ENCODE measurements around the gene ESRP2. TPM values are rescaled to one million over a fixed set of nuclear protein-coding genes. Genes with fewer than 3 reads are reported as not detected.
A peak's percentile ranks its signal among the peaks of the same experiment; 100 is the strongest.

ESRP2 gene
- total RNA-seq (under 1 TPM in 5 of 7 donors, not detected in 2; 0.20 to 0.35 (median 0.27) TPM), polyA plus RNA-seq (under 1 TPM; 0.02 to 0.16 (median 0.09) TPM)
- long read RNA-seq, donor 1, result 0 reads
- long read RNA-seq, donor 2, result 0 reads

- Histone ChIP-seq H3K36me3 (peaks cover 0 to 17% (median 3%) of the 10 kb centered on the region in 6 donors), H3K4me3 (peak within 1 kb of the TSS; percentile 51 to 86 (median 64)), H3K27ac (peak within 1 kb of the TSS in 6 of 8 donors; percentile 78 to 89 (median 84)), H3K9me3 (no peaks in the 10 kb centered on the region), H3K4me1 (peaks cover 26 to 67% (median 48%) of the 10 kb centered on the region in 6 donors), H3K27me3 (replicated peaks in 1 of 7) (peaks cover 0 to 20% (median 0%) of the 10 kb centered on the region in 7 donors)
- TF ChIP-seq POLR2AphosphoS5 (IDR thresholded peaks at IDR 0.05) (no peak), POLR2A (IDR thresholded peaks at IDR 0.05) (no peak), CTCF (IDR thresholded peaks at IDR 0.05 in 8 of 11, conservative IDR thresholded peaks at IDR 0.05 in 3 of 11) (no peak)
- 7 to 10% (median 8%) methylated on average over 3 to 36 of the region's 36 CpGs; no CpG with 5 or more reads in 1 of the 5 donors for WGBS, 5 donors
- intact Hi-C loops (cut with DNase I; ENCODE audit: low total_unique reads), result no loop called here
- no peak for DNase-seq
Observed at GRCh38 chr16:68235887-68236136, at the start of gene ESRP2. Gene ESRP2 (minus strand): TSS chr16:68236127. CDS start chr16:68236045, 82 bp downstream.

DNA sequence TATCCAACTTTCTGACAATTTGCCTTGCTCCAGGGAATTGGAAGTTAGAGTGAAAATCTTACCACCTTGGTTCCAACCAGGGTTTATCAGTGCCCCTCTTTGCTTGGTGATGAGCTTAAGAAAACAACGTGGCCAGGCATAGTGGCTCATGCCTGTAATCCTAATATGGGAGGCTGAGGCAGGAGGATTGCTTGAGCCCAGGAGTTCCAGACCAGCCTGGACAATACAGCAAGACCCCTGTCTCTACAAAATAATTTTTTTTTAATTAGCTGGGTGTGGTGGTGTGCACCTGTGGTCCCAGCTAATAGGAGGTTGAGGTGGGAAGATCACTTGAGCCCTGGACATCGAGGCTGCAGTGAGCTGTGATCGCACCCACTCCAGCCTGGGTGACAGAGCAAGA is 49.8 kb upstream of the ESRP2 start:
- intact Hi-C loops (cut with DNase I; ENCODE audit: low total_unique reads), result no loop called here
- H3K36me3 ChIP-seq, result peaks cover 0 to 58% (median 6%) of the 10 kb centered on the region in 6 donors
- WGBS, 5 donors, result 59 to 74% (median 68%) methylated on average over 3 of the region's 3 CpGs
- DNase-seq, result no peak
- peak overlapping the region; percentile 64 to 92 (median 82) for H3K27ac ChIP-seq
- H3K4me1 ChIP-seq, result peaks cover 74 to 100% (median 86%) of the 10 kb centered on the region in 6 donors
- H3K27me3 ChIP-seq (replicated peaks in 1 of 7), result no peaks in the 10 kb centered on the region
- peak overlapping the region in 3 of 8 donors; percentile 3 to 52 (median 8) for H3K4me3 ChIP-seq
- no peaks in the 10 kb centered on the region for H3K9me3 ChIP-seq
- TF ChIP-seq POLR2AphosphoS5 (IDR thresholded peaks at IDR 0.05), result no peak
- TF ChIP-seq POLR2A (IDR thresholded peaks at IDR 0.05), result no peak
- no peak for TF ChIP-seq CTCF (IDR thresholded peaks at IDR 0.05 in 8 of 11, conservative IDR thresholded peaks at IDR 0.05 in 3 of 11)

- no peaks in the 10 kb centered on the region for H3K9me3 ChIP-seq
- intact Hi-C loops (cut with DNase I; ENCODE audit: low total_unique reads), result no loop called here
- peak overlapping the region in 2 of 8 donors; percentile 4 to 52 for H3K4me3 ChIP-seq
- H3K36me3 ChIP-seq, result peaks cover 0 to 53% (median 3%) of the 10 kb centered on the region in 6 donors
- H3K27ac ChIP-seq, result peak overlapping the region; percentile 64 to 92 (median 82)
- WGBS, 5 donors, result 9 to 27% (median 13%) methylated on average over 5 of the region's 5 CpGs
- TF ChIP-seq CTCF (IDR thresholded peaks at IDR 0.05 in 8 of 11, conservative IDR thresholded peaks at IDR 0.05 in 3 of 11) (peak in 1 of 11 experiments; percentile 7), POLR2AphosphoS5 (IDR thresholded peaks at IDR 0.05) (peak in 2 of 3 donors; percentile 50 to 67), POLR2A (IDR thresholded peaks at IDR 0.05) (no peak)
- no peaks in the 10 kb centered on the region for H3K27me3 ChIP-seq (replicated peaks in 1 of 7)
- H3K4me1 ChIP-seq, result peaks cover 66 to 100% (median 77%) of the 10 kb centered on the region in 6 donors
- peak; percentile 89 for DNase-seq
Observed at GRCh38 chr16:68284847-68285246, 48.9 kb upstream of the ESRP2 start.

DNA sequence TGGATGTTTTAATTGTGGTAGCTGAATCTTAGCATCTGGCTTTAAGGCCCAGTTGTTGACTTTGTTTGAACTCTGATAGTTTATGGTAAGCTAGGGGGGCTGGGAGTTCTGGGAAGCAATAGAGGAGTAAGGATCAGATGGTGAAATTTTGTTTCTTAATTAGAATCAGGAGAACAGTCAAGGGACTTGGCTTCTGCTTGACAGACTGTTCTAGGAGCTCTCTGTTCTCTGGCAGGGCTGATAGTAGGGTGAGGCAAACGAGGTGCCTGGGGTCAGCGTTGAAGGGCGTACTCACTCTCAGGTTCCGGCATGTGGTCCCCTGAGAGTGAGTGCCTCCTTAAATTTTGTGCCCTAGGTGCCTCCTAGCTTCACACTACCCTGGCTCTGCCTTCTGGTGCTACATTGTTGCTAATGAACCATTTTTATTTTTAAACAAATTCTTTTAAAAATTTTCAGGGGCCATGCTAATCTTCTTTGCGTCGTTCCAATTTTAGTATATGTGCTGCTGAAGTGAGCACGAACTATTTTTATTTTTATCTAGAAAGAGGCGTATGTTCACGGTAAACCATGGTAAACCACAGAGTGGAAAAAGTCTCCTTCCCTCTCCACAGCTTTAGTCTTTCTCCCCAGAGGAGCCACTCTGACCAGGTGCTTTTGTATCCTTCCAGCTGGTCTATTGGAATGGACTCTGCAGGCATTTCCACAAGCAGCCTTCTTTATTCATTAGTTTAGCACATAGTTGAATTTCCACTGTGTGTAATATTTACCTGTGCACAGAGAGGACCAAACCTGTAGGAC is 48.1 kb upstream of the ESRP2 start:
- peak overlapping the region in 2 of 8 donors; percentile 4 to 52 for H3K4me3 ChIP-seq
- H3K27ac ChIP-seq, result peak overlapping the region; percentile 64 to 92 (median 82)
- H3K4me1 ChIP-seq, result peaks cover 58 to 99% (median 69%) of the 10 kb centered on the region in 6 donors
- peaks cover 0 to 55% (median 4%) of the 10 kb centered on the region in 6 donors for H3K36me3 ChIP-seq
- TF ChIP-seq POLR2AphosphoS5 (IDR thresholded peaks at IDR 0.05) (no peak), CTCF (IDR thresholded peaks at IDR 0.05 in 8 of 11, conservative IDR thresholded peaks at IDR 0.05 in 3 of 11) (no peak), POLR2A (IDR thresholded peaks at IDR 0.05) (no peak)
- no peak for DNase-seq
- no peaks in the 10 kb centered on the region for H3K27me3 ChIP-seq (replicated peaks in 1 of 7)
- WGBS, 5 donors, result 31 to 52% (median 45%) methylated on average over 9 of the region's 9 CpGs
- intact Hi-C loops (cut with DNase I; ENCODE audit: low total_unique reads), result no loop called here
- H3K9me3 ChIP-seq, result no peaks in the 10 kb centered on the region

Measured in spleen (tissue), 13 donors.